ENCODE results near the gene PMM2. TPM values are rescaled to one million over a fixed set of nuclear protein-coding genes. Genes with fewer than 3 reads are reported as not detected.

PMM2 gene
- total RNA-seq, 4 donors from 2014 or later, result 35.9 to 98.6 (median 48.6) TPM

DNA sequence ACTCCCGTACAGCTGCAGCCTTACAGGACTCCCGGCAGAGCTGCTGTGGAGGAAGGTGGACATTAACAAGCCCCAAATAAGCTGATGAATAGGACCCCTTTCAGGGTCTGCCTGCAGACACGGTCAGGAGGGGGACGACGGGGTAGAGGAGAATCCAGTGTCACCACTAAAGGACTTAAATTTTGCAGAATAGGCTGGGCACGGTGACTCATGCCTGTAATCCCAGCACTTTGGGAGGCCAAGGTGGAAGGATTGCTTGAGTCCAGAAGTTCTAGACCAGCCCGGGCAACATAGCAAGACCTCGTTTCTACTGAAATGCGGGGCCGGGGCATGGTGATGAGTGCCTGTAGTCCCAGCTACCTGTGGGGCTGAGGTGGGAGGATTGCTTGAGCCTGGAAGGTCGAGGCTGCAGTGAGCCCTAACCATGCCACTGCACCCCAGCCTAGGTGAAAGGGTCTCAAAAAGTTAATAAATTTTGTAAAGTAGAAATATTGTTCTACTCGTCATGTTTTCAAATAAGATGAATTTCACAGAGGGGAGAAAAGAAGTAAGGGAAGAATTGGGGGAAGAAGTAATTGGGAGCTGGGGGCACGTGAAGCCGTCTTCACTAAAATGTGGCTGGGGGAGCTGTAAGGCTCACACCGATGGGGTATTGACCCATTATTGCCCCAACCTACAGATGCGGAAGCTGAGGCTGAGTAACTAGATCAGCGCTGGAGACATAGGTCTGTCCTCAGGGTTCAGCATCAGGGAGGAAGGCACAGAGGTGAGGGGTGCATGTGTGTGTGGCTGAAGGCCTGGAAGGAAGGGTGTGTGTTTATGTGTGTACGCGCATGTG is 89.2 kb downstream of the PMM2 start:
- no peak for DNase-seq (ENCODE audit: low spot score)
- no peak for ATAC-seq (ENCODE audit: low FRiP score)
- TF ChIP-seq, protein P1, sequence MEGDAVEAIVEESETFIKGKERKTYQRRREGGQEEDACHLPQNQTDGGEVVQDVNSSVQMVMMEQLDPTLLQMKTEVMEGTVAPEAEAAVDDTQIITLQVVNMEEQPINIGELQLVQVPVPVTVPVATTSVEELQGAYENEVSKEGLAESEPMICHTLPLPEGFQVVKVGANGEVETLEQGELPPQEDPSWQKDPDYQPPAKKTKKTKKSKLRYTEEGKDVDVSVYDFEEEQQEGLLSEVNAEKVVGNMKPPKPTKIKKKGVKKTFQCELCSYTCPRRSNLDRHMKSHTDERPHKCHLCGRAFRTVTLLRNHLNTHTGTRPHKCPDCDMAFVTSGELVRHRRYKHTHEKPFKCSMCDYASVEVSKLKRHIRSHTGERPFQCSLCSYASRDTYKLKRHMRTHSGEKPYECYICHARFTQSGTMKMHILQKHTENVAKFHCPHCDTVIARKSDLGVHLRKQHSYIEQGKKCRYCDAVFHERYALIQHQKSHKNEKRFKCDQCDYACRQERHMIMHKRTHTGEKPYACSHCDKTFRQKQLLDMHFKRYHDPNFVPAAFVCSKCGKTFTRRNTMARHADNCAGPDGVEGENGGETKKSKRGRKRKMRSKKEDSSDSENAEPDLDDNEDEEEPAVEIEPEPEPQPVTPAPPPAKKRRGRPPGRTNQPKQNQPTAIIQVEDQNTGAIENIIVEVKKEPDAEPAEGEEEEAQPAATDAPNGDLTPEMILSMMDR (IDR thresholded peaks at IDR 0.05), result no peak

DNA sequence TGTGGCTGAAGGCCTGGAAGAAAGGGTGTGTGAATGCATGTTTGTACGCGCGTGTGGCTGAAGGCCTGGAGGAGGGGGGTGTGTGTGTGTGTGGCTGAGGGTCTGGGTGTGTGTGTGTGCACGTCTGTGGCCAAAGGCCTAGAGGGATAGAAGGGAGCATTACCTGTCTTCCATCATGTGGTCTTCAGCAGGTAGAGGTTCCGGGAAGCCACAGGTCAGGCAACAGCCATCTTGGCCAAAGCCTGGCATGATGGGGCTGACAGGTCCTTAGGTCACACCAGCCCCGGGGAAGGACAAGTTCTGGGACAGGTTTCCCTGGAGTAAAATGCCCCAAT is 89.8 kb downstream of the PMM2 start:
- no peak for DNase-seq (ENCODE audit: low spot score)
- TF ChIP-seq, protein P1 (IDR thresholded peaks at IDR 0.05), result no peak
- no peak for ATAC-seq (ENCODE audit: low FRiP score)

DNA sequence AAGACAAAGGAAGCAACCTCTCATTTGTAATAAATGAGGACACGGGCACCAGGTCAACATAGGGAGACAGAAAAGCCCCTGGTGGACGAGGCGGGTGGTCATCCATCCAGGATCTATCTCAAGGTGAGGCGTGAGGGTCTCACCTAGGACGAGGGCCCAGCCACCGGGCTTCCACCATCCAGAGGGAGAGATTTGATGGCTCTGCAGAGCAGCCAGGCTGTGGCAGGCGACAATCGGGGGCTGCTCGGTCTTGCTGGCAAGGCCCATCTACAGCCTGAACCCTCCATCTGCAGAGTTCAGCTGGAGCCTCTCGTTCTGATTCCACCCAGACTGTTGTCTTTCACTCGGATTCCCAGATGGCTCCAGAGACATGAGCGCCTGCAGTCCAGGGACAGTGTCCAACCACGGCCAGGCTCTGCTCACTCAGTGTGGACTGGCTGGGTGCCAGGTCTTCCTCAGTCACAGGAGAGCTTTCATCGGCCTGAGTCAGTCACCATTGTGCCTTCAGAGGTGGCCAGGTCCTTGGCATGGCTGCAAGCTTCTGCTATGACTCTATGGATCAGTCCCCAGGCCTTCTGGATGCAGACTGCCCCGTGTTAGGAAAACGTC is 90.4 kb downstream of the PMM2 start:
- TF ChIP-seq, protein P1 (IDR thresholded peaks at IDR 0.05), result no peak
- ATAC-seq (ENCODE audit: low FRiP score) (no peak), DNase-seq (ENCODE audit: low spot score) (no peak)

DNA sequence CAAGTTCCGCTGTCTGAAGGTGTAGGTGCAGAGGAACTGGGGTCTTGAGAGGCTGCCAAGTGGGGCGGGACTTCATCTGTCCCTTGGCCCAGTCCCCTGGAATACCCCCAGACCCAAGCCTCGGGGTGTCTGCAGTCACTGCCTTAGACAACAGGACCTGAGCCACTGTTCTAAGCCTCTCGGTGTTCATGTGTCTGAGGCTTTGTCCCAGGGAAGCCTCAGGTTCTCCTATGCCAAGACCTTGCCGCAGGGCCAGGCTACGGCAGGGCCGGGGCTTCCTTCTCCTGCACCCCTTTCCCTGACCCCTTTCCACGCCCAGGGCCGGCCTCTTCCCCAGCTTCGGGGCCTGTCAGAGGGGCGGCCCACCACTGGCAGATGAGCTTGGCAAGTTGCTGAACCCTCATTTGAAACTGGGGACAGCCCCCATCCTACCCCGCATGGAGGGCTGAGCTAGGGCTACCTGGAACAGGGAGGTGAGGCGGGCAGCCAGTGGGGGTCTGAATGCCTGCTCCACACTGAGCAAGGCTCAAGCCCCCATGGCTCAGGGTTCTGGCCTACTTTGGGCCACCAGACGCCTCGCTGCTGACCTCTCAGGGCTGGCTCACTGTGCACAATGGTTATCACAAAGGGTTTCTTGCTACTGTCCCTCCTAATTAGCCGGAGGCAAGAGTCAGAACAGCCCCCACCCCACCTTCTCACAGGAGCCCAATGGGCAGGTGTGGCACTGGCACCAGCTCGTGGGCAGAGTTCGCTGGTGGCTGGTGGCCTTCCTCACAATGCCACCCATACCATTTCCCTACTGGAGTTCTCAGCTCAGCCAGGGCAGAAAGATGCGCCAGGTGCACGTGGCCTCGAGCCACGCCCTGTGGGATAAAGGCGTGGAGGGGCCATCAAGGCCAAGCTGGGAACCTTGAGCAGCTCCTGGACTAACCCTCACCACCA is 91.6 kb downstream of the PMM2 start:
- TF ChIP-seq, protein P1 (IDR thresholded peaks at IDR 0.05), result no peak
- DNase-seq (ENCODE audit: low spot score) (no peak), ATAC-seq (ENCODE audit: low FRiP score) (no peak)

DNA sequence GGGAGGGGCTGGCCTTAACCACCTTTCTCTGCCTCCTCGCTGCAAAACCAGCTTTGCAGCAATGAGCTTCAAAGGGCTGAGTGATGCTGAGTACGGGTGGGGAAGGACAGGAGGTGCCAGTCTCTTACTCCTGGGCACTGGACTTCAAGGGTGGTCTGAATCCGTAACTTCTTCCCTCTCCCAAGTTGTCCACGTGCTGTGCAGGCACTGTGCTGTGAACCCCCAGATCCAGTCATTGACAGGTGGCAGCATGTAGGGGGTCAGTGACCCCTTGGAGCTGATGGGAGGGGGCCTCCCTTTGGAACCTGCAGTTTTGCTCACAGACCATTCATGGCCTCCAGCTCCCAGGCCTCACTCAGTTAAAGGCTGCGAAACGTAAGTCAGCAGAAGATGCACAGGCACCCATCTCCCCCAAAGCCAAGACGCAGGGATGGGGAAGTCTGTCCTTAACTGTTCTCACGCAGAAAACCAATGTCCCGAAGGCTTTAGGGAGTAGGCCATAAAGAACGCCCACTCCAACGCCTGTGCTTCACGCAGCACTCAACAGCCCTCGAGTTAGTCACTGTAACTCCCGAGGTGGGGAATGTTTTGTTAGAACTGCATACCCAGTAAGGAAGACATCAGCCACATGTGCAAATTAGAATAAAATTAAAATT is 92.4 kb downstream of the PMM2 start:
- no peak for DNase-seq (ENCODE audit: low spot score)
- TF ChIP-seq, protein P1 (IDR thresholded peaks at IDR 0.05), result no peak
- ATAC-seq (ENCODE audit: low FRiP score), result no peak

DNA sequence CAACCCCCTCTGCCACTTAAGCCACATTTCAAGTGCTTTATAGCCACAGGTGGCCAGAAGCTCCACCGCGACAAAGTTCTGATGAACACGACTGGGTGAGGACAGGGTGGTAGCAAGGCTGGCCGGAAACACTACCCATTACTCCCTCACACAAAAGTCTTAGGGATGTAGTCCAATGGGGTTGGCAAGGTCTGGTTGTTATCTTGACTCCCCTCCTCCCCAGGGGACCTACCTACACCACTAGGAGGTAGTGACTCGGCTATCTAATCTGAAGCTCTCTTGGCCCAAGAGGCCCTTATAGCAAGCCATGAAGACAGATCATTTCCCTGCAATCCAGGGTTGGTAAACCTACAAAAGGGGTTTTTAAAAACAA is 92.9 kb downstream of the PMM2 start:
- ATAC-seq (ENCODE audit: low FRiP score) (no peak), DNase-seq (ENCODE audit: low spot score) (no peak)
- TF ChIP-seq, protein P1 (IDR thresholded peaks at IDR 0.05), result no peak
